SKM-1 (cell line): ENCODE measurements around the gene ZSCAN26.
"Not testable (repeated sequence)": the region's sequence is repeated elsewhere in the genome, so short reads cannot be mapped to it uniquely, and the experiment has no call there.

ENCODE experiments used
- DNase-seq: peaks from one replicate; lab custom pipeline; 2025; ENCODE audit not compliant: unreplicated experiment; lab: John Stamatoyannopoulos, UW

Gene ZSCAN26

GRCh38 chr6:28254121-28254519 lies 12.8 kb upstream of the ZSCAN26 start:
- no peak for DNase-seq

GRCh38 chr6:28257042-28257441 lies 9.9 kb upstream of the ZSCAN26 start:
- no peak for DNase-seq

GRCh38 chr6:28258877-28259777 lies 7.8 kb upstream of the ZSCAN26 start, which contains the start of gene NKAPL:
Gene NKAPL, plus strand, starts transcription at chr6:28259297. Its CDS starts 75 bp downstream, at chr6:28259372.
- no peak for DNase-seq

- DNase-seq: no peak
Measured at GRCh38 chr6:28263922-28264321, 3.0 kb upstream of the ZSCAN26 start.

GRCh38 chr6:28264834-28265401 lies 2.0 kb upstream of the ZSCAN26 start:
- DNase-seq: no peak

- DNase-seq: no peak
Measured at GRCh38 chr6:28266563-28266961, 381 bp upstream of the ZSCAN26 start.

- DNase-seq: no peak
Measured at GRCh38 chr6:28267695-28268059, 734 bp downstream of the ZSCAN26 start.

GRCh38 chr6:28269492-28269891 lies 2.5 kb downstream of the ZSCAN26 start:
- no peak for DNase-seq

- no peak for DNase-seq
Measured at GRCh38 chr6:28274888-28275287, 7.9 kb downstream of the ZSCAN26 start.

GRCh38 chr6:28277746-28278145 lies 10.8 kb downstream of the ZSCAN26 start:
- DNase-seq: no peak

GRCh38 chr6:28280595-28281287 lies 13.8 kb downstream of the ZSCAN26 start:
- no peak for DNase-seq

GRCh38 chr6:28281288-28282064 lies 14.5 kb downstream of the ZSCAN26 start, which contains the start of gene PGBD1:
Gene PGBD1, plus strand, starts transcription at chr6:28281572. Its CDS starts 2,242 bp downstream, at chr6:28283814.
- DNase-seq: no peak

- DNase-seq: no peak
Measured at GRCh38 chr6:28282926-28283325, 16.0 kb downstream of the ZSCAN26 start.

- DNase-seq: no peak
Measured at GRCh38 chr6:28291573-28291972, 24.6 kb downstream of the ZSCAN26 start.

GRCh38 chr6:28295326-28295725 lies 28.4 kb downstream of the ZSCAN26 start:
- no peak for DNase-seq

GRCh38 chr6:28296520-28297060 lies 29.6 kb downstream of the ZSCAN26 start:
- no peak for DNase-seq

- no peak for DNase-seq
Measured at GRCh38 chr6:28303570-28303969, 36.6 kb downstream of the ZSCAN26 start.

- DNase-seq: not testable (repeated sequence)
Measured at GRCh38 chr6:28306363-28306762, 39.4 kb downstream of the ZSCAN26 start.

GRCh38 chr6:28311139-28311823 lies 44.3 kb downstream of the ZSCAN26 start:
- DNase-seq: no peak

- no peak for DNase-seq
Measured at GRCh38 chr6:28312939-28313338, 46.0 kb downstream of the ZSCAN26 start.
